Testis (tissue), 2 donors: ENCODE results near the gene ATP2B3.

Experiments
- POLR2A ChIP-seq: fragments of 450-650 bp; IDR thresholded peaks from one replicate; pipeline ENCODE4 v1.6.1; 2017; ENCODE audit warnings: antibody characterized with exemption, mild to moderate bottlenecking, moderate library complexity
- TF ChIP-seq, protein P1 (sequence below), 3 experiments: fragments of 450-650 bp in 2 of 3; fragments of 200-600 bp in 1 of 3; sonication (generic) in 1 of 3; IDR thresholded peaks; one replicate each; pipeline ENCODE4 v1.5.1; 2016 to 2019; ENCODE audit warnings: antibody characterized with exemption in 3 of 3, mild to moderate bottlenecking in 2 of 3, moderate library complexity in 1 of 3

DNA sequence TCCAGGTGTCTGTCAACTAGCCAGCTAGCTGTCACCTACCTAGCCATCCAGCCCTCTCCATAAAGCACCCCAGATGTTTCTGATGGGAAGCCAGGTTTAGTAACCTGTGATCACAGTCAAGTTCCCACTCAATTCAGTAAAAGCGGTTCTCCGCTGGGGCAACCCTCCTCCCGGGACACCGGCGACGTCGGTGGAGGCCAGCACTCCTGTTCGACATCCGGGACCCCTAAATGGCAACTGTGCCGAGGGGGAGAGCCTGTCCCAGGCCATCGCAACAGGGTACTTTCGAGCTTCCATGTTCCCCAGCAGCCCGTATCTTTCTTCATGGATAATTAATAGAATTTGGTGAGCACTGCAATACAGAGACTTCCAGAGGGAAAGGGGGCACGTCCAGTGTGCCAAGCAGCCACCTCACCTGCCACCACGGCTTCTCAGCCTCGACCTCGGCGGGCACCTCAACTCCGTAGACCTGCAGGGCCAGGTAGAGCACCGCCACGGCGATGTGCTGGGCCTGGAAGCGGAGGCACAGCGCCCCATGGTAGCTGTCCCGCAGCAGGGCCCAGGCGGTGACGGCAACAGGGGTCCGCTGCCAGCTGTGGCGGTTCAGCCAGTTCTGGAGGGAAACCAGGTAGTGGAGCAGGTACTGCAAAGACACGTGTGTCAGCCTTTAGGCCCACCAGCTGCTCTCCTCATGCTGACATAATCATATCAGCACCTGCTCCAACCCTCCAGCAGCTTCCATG is 74.8 kb downstream of the ATP2B3 start:
- TF ChIP-seq, protein P1, sequence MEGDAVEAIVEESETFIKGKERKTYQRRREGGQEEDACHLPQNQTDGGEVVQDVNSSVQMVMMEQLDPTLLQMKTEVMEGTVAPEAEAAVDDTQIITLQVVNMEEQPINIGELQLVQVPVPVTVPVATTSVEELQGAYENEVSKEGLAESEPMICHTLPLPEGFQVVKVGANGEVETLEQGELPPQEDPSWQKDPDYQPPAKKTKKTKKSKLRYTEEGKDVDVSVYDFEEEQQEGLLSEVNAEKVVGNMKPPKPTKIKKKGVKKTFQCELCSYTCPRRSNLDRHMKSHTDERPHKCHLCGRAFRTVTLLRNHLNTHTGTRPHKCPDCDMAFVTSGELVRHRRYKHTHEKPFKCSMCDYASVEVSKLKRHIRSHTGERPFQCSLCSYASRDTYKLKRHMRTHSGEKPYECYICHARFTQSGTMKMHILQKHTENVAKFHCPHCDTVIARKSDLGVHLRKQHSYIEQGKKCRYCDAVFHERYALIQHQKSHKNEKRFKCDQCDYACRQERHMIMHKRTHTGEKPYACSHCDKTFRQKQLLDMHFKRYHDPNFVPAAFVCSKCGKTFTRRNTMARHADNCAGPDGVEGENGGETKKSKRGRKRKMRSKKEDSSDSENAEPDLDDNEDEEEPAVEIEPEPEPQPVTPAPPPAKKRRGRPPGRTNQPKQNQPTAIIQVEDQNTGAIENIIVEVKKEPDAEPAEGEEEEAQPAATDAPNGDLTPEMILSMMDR (IDR thresholded peaks at IDR 0.05) = no peak
- TF ChIP-seq POLR2A = no peak
